Lower lobe of right lung (tissue), 2 donors: Measurements from ENCODE around the gene SLFN12L. TPM values are rescaled to one million over a fixed set of nuclear protein-coding genes. Genes with fewer than 3 reads are reported as not detected.

Experiments
- ATAC-seq, 2 donors: fragments of 200-7000 bp; cut with Tn5 transposase; one replicate each; pipeline ENCODE4 v1.9.1; 2020 to 2022; ENCODE audit warnings: mild to moderate bottlenecking in 2 of 2, moderate library complexity in 2 of 2
- DNase-seq: peaks from one replicate; pipeline ENCODE4 v3.0.0-alpha.2; 2020
- H3K27ac ChIP-seq: fragments of 200-600 bp; one replicate; pipeline ENCODE4 v1.8.0; 2022
- H3K27me3 ChIP-seq: fragments of 200-600 bp; one replicate; pipeline ENCODE4 v1.8.0; 2022; ENCODE audit warnings: low read depth
- H3K36me3 ChIP-seq: fragments of 200-600 bp; one replicate; pipeline ENCODE4 v1.8.0; 2022; ENCODE audit warnings: mild to moderate bottlenecking
- H3K4me1 ChIP-seq: fragments of 200-600 bp; one replicate; pipeline ENCODE4 v1.8.0; 2022
- H3K4me3 ChIP-seq: fragments of 200-600 bp; one replicate; pipeline ENCODE4 v1.8.0; 2022; ENCODE audit warnings: mild to moderate bottlenecking
- H3K9me3 ChIP-seq: fragments of 200-600 bp; one replicate; pipeline ENCODE4 v1.8.0; 2022
- intact Hi-C: fragments of 100-400 bp; cut with DNase I; formaldehyde crosslinking; loops from one replicate; pipeline ENCODE4 v1.11.0; 2022
- total RNA-seq: library from RNA; stranded (reverse); fragmentation: NEBNext Ultra II Directional; extraction: Animal tissue kit (Norgen Biotek cat#: 25700); gene quantifications from one replicate; pipeline ENCODE4 v1.2.1, GENCODE V29; 2021
- TF ChIP-seq, protein P1 (sequence below): fragments of 200-600 bp; IDR thresholded peaks from one replicate; pipeline ENCODE4 v1.8.0; 2022; ENCODE audit warnings: antibody characterized with exemption, mild to moderate bottlenecking
- donor health status: DM: no; HTN: yes; CAD: no; lungs with severe emphysema.

The SLFN12L gene
- total RNA-seq, 1 donor from 2014 or later, result 4.0 TPM

DNA sequence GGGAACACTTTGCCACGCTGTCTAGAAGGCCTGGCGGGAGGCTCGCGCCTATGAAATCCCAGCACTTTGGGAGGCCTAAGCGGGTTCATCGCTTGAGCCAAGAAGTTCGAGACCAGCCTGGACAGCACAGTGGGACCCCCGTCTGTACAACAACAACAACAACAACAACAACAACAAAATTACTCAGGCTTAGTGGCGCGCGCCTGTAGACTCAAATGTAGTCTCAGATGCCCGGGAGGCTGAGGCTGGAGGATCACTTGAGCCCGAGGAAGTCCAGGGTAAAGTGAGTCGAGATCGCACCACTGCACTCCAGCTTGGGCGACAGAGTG lies 88.6 kb downstream of the SLFN12L start:
- Histone ChIP-seq H3K27ac (peak overlapping the region; percentile 76), H3K4me1 (peaks cover 14% of the 10 kb centered on the region), H3K36me3 (no peaks in the 10 kb centered on the region), H3K27me3 (peaks cover 8% of the 10 kb centered on the region), H3K4me3 (peak overlapping the region; percentile 67), H3K9me3 (no peaks in the 10 kb centered on the region)
- TF ChIP-seq, protein P1, sequence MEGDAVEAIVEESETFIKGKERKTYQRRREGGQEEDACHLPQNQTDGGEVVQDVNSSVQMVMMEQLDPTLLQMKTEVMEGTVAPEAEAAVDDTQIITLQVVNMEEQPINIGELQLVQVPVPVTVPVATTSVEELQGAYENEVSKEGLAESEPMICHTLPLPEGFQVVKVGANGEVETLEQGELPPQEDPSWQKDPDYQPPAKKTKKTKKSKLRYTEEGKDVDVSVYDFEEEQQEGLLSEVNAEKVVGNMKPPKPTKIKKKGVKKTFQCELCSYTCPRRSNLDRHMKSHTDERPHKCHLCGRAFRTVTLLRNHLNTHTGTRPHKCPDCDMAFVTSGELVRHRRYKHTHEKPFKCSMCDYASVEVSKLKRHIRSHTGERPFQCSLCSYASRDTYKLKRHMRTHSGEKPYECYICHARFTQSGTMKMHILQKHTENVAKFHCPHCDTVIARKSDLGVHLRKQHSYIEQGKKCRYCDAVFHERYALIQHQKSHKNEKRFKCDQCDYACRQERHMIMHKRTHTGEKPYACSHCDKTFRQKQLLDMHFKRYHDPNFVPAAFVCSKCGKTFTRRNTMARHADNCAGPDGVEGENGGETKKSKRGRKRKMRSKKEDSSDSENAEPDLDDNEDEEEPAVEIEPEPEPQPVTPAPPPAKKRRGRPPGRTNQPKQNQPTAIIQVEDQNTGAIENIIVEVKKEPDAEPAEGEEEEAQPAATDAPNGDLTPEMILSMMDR, result no peak
- DNase-seq (no peak), ATAC-seq (peak; percentile 5 to 8)
- intact Hi-C loops, result no loop called here

DNA sequence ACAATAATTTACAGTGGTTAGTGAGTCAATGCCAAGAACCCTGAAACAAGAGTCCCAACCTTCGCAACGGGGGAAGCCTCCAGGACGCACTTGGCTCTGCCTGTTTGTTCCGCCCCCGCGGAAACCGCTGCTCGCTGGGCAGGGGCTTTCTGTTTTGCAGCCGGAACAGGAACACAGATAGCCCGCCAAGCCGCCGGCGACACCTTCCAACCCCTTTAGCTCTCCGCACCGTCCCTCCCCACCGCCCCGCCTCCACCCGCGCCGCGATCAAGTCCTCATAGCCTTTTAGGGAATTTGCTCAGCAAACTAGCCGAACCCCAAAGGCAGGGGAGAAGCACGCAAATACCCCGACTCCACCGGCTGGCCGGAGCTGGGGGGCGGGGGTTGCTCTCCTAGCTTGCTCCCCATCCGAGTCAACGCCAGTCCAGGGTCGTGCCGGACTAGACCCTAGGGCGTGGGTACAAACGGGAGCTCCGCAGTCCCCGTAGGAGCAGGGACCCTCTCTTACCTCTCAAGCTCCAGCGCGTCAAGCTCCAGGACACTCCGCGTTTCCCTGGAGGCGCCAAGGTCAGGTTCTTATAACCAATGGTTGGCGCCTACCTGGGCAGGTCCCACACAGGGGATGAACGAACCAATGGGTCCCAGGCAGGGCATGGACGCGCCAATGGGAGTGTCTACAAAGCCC lies 89.1 kb downstream of the SLFN12L start, which contains the start of gene SLFN13:
Gene SLFN13 (minus strand): TSS at position 553 of the 685 bp plus-strand sequence. CDS start 3,086 bp downstream, outside the sequence.
- ATAC-seq, result peak; percentile 94 to 96
- TF ChIP-seq, protein P1, result no peak
- H3K27ac ChIP-seq, result peak within 1 kb of the TSS; percentile 76
- H3K36me3 ChIP-seq, result no peaks in the 10 kb centered on the region
- peaks cover 14% of the 10 kb centered on the region for H3K4me1 ChIP-seq
- peaks cover 8% of the 10 kb centered on the region for H3K27me3 ChIP-seq
- intact Hi-C loops, result no loop called here
- peak; percentile 89 for DNase-seq
- no peaks in the 10 kb centered on the region for H3K9me3 ChIP-seq
- H3K4me3 ChIP-seq, result peak within 1 kb of the TSS; percentile 67

DNA sequence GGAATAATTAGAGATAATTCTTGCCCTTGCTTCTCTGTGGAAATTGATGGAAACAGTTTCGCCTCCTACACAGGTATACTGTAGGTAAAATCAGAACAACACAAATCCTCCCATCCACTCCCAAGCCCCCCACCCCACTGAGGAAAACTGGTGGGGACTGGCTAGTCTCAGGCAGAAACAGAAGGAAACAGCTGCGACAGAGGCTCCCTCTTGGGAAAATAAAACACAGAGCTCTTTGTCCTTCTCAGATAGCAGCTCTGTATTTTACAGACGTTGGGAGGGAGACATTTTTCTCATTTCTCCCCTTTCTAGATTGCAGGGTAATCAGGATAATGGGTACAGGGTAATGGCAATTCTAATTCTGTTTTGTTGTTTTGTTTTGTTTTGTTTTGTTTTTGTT lies 90.0 kb downstream of the SLFN12L start:
- peaks cover 8% of the 10 kb centered on the region for H3K27me3 ChIP-seq
- intact Hi-C loops, result no loop called here
- H3K4me1 ChIP-seq, result peaks cover 14% of the 10 kb centered on the region
- DNase-seq (no peak), ATAC-seq (no peak)
- TF ChIP-seq, protein P1, result no peak
- peak overlapping the region; percentile 67 for H3K4me3 ChIP-seq
- no peaks in the 10 kb centered on the region for H3K9me3 ChIP-seq
- H3K36me3 ChIP-seq, result no peaks in the 10 kb centered on the region
- H3K27ac ChIP-seq, result peak overlapping the region; percentile 76

DNA sequence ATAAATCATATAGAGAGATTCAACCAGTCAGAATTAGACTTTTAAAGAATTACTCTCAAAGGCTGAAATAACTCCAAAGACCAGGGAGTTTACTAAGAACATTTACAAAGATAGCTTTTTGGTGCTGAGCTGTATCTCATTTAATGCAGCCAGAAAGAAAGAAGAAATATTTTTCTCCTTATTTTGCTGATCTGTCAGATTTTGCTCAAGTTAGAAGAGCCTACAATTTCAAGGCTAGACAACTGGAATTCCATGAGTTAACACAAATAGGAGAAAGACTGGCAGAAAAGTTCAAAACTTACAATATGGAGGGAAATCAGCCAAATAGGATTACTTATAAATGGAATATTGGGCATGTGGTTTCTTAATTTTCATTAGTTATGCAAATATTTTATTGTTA lies 99.0 kb downstream of the SLFN12L start:
- Histone ChIP-seq H3K36me3 (no peaks in the 10 kb centered on the region), H3K9me3 (no peaks in the 10 kb centered on the region), H3K27ac (no peak overlapping the region), H3K4me3 (no peak overlapping the region), H3K27me3 (no peaks in the 10 kb centered on the region), H3K4me1 (peaks cover 6% of the 10 kb centered on the region)
- DNase-seq (no peak), ATAC-seq (no peak)
- intact Hi-C loops, result no loop called here
- TF ChIP-seq, protein P1, result no peak

DNA sequence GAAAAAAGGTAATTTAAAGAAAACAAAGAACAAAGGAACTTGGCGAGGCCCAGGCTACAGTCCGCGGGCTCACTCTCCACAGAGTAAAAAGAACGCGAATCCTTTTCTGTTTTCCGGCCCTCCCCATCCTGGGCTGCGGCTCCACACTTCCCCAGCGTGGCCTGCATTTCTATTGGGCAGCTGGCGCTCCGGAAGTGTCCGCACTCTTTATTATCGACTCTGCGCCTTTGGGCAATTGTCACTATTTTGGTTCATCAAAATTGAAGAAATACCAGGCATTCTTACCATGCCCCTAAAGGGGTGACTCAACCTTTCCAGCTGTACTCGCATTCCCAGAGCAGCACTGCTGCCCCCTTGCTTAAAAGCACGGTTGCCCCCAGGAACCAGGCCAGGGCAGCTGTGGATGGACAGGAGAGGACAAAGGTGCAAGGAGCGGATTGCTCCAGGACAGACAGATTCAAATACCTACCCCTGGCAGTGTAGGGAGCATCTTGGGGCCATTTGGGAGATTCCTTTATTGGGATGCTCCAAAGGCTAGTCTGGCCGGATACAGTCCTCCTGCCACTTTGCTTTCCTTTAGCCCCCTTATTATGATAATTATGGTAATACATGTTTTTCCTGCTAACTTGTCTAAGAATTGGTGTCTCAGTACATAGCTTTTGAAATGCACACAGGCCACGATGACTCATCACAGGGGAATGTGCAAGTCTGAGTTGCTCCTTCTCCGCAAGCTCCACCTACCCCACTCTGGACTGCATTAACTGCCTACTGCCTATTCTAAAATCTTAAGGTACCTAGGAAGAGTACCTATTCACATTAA lies 104.2 kb downstream of the SLFN12L start:
- H3K27me3 ChIP-seq, result no peaks in the 10 kb centered on the region
- intact Hi-C loops, result no loop called here
- H3K4me3 ChIP-seq, result peak overlapping the region; percentile 67
- ATAC-seq, result peak; percentile 94 to 96
- H3K36me3 ChIP-seq, result no peaks in the 10 kb centered on the region
- H3K9me3 ChIP-seq, result no peaks in the 10 kb centered on the region
- TF ChIP-seq, protein P1, result no peak
- H3K4me1 ChIP-seq, result peaks cover 24% of the 10 kb centered on the region
- peak overlapping the region; percentile 84 for H3K27ac ChIP-seq
- DNase-seq, result peak; percentile 73
